Thyroid gland (tissue), 4 donors: ENCODE measurements around the gene MTARC2.

Experiments used
- CTCF ChIP-seq, 6 experiments: fragments of 200-600 bp in 3 of 6; fragments of 450-650 bp in 3 of 6; sonication (generic) in 3 of 6; IDR thresholded peaks; one replicate each; pipeline ENCODE4 v1.5.1; 2016 to 2019; ENCODE audit warnings: antibody characterized with exemption in 6 of 6, mild to moderate bottlenecking in 2 of 6, inconsistent platforms in 1 of 6, moderate library complexity in 1 of 6
- POLR2A ChIP-seq, 2 donors: fragments of 450-650 bp; IDR thresholded peaks; one replicate each; pipeline ENCODE4 v1.6.1; 2017; ENCODE audit warnings: antibody characterized with exemption in 2 of 2, mild to moderate bottlenecking in 2 of 2, moderate library complexity in 1 of 2

DNA sequence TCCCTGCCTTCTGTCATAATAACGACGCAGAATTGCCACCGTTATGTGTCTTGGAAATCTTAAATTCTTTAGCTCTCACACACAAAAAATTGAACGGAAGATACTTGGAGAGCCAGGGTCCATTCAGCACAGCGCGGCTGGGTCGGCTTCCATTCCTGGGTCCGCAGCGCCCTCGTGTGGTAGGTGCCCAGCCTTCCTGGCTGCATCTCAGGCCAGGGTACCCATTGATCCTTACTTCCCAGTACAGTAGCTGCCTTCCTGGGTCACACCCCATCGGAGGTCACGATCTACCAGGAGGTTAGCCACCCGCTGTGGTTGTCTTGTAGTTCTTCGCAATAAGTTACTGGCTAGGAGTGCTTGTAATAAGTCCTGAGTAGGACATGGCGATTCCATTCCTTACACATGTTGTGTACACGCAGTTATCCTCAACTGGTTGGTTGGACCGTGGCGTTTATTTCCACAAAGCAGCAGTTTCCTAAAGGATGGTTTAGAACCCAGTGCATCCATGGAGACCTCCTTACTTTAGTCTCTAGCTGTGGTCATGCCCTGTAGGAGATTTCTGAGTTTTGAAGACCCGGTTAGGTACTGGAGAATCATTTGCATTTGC, 28.7 kb downstream of the MTARC2 start:
- TF ChIP-seq CTCF (IDR thresholded peaks at IDR 0.05), result peak; percentile 53 to 89 (median 84)
- TF ChIP-seq POLR2A (IDR thresholded peaks at IDR 0.05), result no peak
